Central memory CD8-positive, alpha-beta T cell (primary cell): ENCODE results near the gene CELSR1.

ENCODE experiments used
- ATAC-seq: fragments of 150-1000 bp; cut with Tn5 transposase; replicated peaks from 2 replicates; pipeline ENCODE4 v1.10.0; 2022; ENCODE audit warnings: mild to moderate bottlenecking, moderate FRiP score, moderate number of reproducible peaks; ENCODE audit not compliant: poor library complexity, severe bottlenecking; ENCODE audit errors: extremely low read depth
- DNase-seq, 2 donors: peaks; one replicate each; pipeline ENCODE4 v3.0.0; 2021; ENCODE audit warnings: low spot score in 2 of 2
- H3K27ac Mint-ChIP-seq: one replicate; pipeline ENCODE4 v1.8.0; 2022; ENCODE audit warnings: low read depth, mild to moderate bottlenecking, moderate library complexity, mixed read lengths
- H3K27me3 Mint-ChIP-seq: one replicate; pipeline ENCODE4 v1.8.0; 2022; ENCODE audit warnings: mixed read lengths
- H3K36me3 Mint-ChIP-seq: one replicate; pipeline ENCODE4 v1.8.0; 2022; ENCODE audit warnings: mild to moderate bottlenecking, moderate library complexity, mixed read lengths; ENCODE audit not compliant: insufficient read depth
- H3K4me1 Mint-ChIP-seq: one replicate; pipeline ENCODE4 v1.8.0; 2022; ENCODE audit warnings: mixed read lengths
- H3K4me3 Mint-ChIP-seq: one replicate; pipeline ENCODE4 v1.8.0; 2022; ENCODE audit warnings: mild to moderate bottlenecking, moderate library complexity, mixed read lengths
- H3K9me3 Mint-ChIP-seq: one replicate; pipeline ENCODE4 v1.8.0; 2022; ENCODE audit warnings: mixed read lengths

CELSR1 gene

DNA sequence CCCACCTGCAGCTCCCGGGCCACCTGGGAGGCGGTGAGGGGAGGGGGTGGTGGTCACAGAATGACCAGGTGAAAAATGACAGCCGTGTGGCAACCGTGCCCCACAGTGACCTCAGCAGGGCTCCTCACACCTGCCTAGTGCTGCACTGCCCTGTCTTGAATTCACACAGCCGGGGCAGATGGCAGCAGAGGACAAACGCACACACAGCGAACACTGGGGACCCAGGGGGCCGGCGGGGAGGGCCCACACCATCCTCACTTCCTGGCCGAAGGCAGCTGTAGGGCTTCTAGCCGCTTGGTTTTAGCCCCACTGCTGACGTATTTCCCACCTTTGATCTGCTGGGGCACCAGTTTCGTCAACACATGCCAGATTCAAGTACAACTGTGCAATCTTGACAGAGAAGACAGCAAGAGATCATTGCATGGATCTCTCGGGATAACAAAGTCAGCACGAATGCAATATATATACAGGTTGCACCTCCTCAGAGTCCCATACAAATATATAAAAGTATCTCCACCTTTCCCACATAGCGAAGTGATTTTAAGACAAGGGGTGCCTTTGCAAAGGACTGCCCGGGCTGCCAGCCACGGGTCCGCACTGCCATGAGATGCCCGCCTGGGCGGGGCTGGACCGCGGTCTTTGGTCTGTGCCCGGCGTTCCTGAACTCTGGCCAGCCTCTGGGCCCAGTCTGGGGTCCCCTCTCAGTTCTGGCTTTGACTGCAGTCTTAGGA lies 175.1 kb downstream of the CELSR1 start:
- no peak for DNase-seq
- H3K9me3 Mint-ChIP-seq: no peaks in the 10 kb centered on the region
- no peaks in the 10 kb centered on the region for H3K4me1 Mint-ChIP-seq
- H3K4me3 Mint-ChIP-seq: no peak overlapping the region
- no peaks in the 10 kb centered on the region for H3K36me3 Mint-ChIP-seq
- no peak for ATAC-seq
- peaks cover 8% of the 10 kb centered on the region for H3K27me3 Mint-ChIP-seq
- H3K27ac Mint-ChIP-seq: no peak overlapping the region

GRCh38 chr22:46361826-46362202 lies 175.6 kb downstream of the CELSR1 start:
- no peaks in the 10 kb centered on the region for H3K36me3 Mint-ChIP-seq
- ATAC-seq (no peak), DNase-seq (no peak)
- H3K27ac Mint-ChIP-seq: no peak overlapping the region
- H3K9me3 Mint-ChIP-seq: no peaks in the 10 kb centered on the region
- H3K27me3 Mint-ChIP-seq: peaks cover 8% of the 10 kb centered on the region
- H3K4me1 Mint-ChIP-seq: no peaks in the 10 kb centered on the region
- no peak overlapping the region for H3K4me3 Mint-ChIP-seq

GRCh38 chr22:46360891-46361290 lies 176.5 kb downstream of the CELSR1 start:
- no peak for ATAC-seq
- H3K4me1 Mint-ChIP-seq: no peaks in the 10 kb centered on the region
- no peaks in the 10 kb centered on the region for H3K9me3 Mint-ChIP-seq
- no peak overlapping the region for H3K27ac Mint-ChIP-seq
- H3K4me3 Mint-ChIP-seq: no peak overlapping the region
- no peak for DNase-seq
- H3K27me3 Mint-ChIP-seq: peaks cover 8% of the 10 kb centered on the region
- no peaks in the 10 kb centered on the region for H3K36me3 Mint-ChIP-seq

DNA sequence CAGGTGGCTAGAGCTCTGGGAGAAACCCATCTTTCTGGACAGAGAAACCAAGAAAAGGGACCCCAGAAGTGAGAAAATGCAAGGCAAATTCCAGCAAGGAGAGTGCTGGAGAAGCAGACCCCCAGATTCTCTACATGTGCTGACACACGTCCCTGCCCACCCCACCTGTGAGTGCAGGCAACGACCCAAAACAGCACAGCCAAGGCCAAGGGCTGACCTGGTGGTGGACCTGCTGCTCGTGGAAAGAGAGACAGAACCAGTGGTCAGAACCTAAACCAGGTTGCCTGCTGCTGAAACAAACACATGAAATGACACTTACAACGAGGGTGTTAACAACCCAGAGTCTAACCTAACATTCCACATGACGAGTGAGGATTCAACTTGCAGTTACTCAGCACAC lies 177.3 kb downstream of the CELSR1 start:
- no peak overlapping the region for H3K27ac Mint-ChIP-seq
- no peaks in the 10 kb centered on the region for H3K36me3 Mint-ChIP-seq
- no peak for ATAC-seq
- H3K27me3 Mint-ChIP-seq: peaks cover 8% of the 10 kb centered on the region
- DNase-seq: no peak
- peaks cover 6% of the 10 kb centered on the region for H3K4me1 Mint-ChIP-seq
- H3K4me3 Mint-ChIP-seq: no peak overlapping the region
- no peaks in the 10 kb centered on the region for H3K9me3 Mint-ChIP-seq

DNA sequence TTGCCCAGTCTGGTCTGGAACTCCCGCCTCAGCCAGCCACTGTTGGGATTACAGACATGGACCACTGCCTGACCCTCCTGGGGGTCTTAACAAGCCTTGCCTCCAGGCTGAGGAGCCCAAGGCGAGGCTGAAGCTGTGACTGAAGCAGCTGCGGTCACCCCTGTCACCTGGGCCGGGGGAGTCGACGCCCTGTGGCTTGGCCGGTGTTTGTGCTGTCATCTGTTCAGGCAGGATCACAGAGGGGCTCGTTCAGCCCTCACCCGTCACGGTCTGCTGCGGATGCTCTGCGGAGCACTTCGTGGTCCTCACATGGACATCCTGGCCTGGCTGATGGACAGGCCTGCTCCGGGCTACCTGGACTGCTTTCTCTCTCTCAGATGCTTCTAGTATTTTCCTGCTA lies 178.1 kb downstream of the CELSR1 start:
- no peak for DNase-seq
- Mint-ChIP-seq H3K4me3 (no peak overlapping the region), H3K27ac (no peak overlapping the region), H3K4me1 (peaks cover 6% of the 10 kb centered on the region), H3K9me3 (no peaks in the 10 kb centered on the region), H3K27me3 (peaks cover 8% of the 10 kb centered on the region), H3K36me3 (no peaks in the 10 kb centered on the region)
- no peak for ATAC-seq

DNA sequence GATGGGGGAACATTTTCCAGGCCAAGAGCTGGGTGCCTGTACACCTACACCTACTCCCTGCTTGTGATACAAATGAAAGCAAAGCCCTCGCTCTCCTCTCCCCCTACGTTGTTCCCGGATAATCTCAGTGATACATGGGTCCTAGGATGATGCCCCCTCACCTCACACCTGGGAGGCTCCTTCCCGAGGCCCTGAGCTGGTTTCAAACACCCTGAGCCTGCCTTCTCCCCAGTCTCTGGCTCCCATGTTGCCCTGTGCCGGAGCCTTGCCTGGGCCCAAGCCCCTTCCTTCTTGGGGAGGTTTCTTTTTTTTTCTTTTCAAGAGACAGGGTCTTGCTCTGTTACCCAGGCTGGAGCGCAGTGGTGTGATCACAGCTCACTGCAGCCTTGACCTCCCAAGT lies 178.7 kb downstream of the CELSR1 start:
- no peak for ATAC-seq
- DNase-seq: no peak
- Mint-ChIP-seq H3K4me3 (no peak overlapping the region), H3K36me3 (peaks cover 1% of the 10 kb centered on the region), H3K4me1 (peaks cover 6% of the 10 kb centered on the region), H3K27me3 (peaks cover 8% of the 10 kb centered on the region), H3K27ac (peak overlapping the region; percentile 12), H3K9me3 (no peaks in the 10 kb centered on the region)

DNA sequence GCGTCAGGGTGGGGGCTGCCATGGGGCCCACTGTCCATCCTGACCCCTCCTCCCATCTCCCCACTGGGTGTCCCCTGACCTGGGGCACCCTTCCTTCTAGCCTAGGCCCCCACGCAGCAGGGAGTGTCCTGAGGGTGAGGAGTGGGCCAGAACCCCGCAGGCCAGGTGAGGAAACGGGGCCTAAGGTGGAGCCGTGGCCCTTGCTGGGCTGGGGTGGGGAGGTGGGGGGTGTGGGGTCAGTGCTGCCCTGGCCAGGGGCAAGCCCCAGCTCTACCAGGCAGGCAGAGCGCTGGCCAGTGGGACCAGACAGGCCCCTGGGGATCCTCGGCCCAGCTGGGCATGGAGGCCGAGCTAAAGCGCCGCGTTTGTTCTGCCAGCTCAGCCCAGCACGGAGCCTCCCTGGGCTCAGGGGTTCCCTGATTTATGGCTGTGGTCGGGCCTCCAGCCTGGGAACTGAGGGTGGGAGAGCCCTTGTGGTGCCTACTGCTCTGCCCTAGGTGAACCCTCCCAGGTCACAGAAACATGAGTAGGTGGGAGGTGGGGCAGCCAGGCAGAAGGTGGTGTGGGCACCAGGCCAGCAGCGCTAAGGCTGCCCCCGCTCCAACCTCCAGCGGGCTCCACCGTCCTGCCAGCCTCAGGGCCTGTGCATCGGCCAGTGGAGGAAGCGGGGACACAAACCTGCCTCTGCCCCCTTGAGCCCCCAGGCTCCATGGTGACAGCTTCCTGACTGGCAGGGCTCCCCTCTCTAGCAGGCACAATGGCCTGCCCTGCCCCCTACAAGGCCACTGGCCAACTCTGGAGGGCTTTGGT lies 179.5 kb downstream of the CELSR1 start:
- Mint-ChIP-seq H3K36me3 (peaks cover 1% of the 10 kb centered on the region), H3K9me3 (no peaks in the 10 kb centered on the region), H3K27me3 (peaks cover 4% of the 10 kb centered on the region), H3K27ac (no peak overlapping the region), H3K4me1 (peaks cover 6% of the 10 kb centered on the region), H3K4me3 (no peak overlapping the region)
- DNase-seq (no peak), ATAC-seq (no peak)

DNA sequence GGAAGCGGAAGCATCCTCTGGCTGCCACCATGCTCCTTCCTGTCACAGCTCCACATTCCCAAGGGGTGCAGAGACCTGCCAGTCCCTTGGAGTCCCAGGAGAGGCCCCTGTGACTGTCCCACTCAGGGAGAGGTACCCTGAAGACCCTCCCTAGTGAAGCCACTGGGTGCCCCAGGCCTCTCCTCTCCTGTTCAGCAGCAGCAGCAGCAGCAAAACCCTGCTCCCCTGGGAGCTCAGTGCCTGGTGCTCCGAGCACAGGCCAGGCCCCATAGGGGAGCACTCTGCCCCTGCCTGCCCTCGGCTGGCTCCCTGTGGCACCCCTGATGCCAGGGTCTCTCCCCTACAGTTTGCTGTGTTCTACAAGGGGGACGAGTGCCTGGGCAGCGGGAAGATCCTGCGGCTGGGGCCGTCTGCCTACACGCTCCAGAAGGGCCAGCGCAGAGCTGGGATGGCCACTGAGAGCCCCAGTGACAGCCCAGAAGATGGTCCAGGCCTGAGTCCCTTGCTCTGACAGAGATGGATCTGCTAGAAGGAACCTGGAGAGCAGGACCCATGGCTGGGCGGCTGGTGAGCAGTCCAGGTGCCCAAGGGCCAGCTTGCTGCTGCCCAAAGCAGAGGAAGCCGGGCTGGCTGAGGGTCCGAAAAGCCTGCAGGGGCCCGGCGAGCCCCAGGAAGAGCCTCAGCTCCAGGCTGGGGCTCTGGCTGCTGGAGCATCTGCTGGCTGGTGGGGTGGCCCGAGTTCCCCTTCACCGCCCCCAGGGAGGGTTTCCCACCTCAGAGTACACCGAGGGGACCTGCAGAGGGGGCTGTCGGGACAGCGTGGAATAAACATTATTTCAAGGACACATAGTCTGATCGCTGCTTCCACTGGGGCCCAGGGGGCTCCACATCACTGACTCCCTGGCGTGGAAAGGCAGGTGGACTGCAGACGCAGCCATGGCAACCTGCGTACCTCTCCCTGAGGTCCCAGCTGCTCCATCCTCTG lies 180.6 kb downstream of the CELSR1 start:
- Mint-ChIP-seq H3K27me3 (no peaks in the 10 kb centered on the region), H3K36me3 (peaks cover 4% of the 10 kb centered on the region), H3K9me3 (no peaks in the 10 kb centered on the region), H3K4me1 (peaks cover 6% of the 10 kb centered on the region), H3K4me3 (no peak overlapping the region), H3K27ac (no peak overlapping the region)
- ATAC-seq: no peak
- DNase-seq: no peak

GRCh38 chr22:46355996-46356471 lies 181.4 kb downstream of the CELSR1 start:
- no peaks in the 10 kb centered on the region for H3K9me3 Mint-ChIP-seq
- peaks cover 8% of the 10 kb centered on the region for H3K4me1 Mint-ChIP-seq
- H3K36me3 Mint-ChIP-seq: peaks cover 5% of the 10 kb centered on the region
- H3K4me3 Mint-ChIP-seq: no peak overlapping the region
- no peak for DNase-seq
- H3K27ac Mint-ChIP-seq: no peak overlapping the region
- H3K27me3 Mint-ChIP-seq: no peaks in the 10 kb centered on the region
- ATAC-seq: no peak

DNA sequence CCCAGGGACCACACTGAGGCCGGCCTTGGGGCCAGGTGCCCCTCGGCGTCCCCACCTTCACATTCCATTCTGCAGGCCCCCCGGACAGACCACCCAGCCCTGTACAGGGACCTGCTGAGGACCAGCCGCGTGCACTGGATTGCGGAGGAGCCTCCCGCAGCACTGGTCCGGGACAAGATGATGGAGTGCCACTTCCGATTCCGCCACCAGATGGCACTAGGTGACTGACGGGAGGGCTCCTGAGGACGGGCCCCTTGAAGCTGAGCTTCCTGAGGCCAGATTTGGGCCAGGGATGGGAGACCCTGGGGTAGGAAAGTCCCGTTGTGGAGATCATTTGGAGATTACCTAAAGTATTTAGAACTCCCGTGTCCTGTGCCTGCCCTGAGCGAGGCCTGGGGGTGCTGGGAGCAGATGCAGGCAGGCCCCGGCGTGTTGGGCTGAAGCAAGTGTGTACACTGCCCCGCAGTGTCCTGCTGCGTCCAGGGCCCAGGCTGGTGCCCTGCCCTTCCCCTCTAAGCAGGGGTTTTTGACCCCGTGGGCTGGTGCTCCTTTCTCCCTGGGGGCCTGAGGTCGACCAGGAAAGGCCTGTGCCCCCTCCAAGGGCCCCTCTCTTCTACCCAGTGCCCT lies 181.9 kb downstream of the CELSR1 start:
- no peaks in the 10 kb centered on the region for H3K9me3 Mint-ChIP-seq
- peaks cover 8% of the 10 kb centered on the region for H3K36me3 Mint-ChIP-seq
- ATAC-seq (peak; percentile 32), DNase-seq (peak; percentile 40 to 62)
- no peak overlapping the region for H3K4me3 Mint-ChIP-seq
- H3K27me3 Mint-ChIP-seq: no peaks in the 10 kb centered on the region
- no peak overlapping the region for H3K27ac Mint-ChIP-seq
- peaks cover 12% of the 10 kb centered on the region for H3K4me1 Mint-ChIP-seq

DNA sequence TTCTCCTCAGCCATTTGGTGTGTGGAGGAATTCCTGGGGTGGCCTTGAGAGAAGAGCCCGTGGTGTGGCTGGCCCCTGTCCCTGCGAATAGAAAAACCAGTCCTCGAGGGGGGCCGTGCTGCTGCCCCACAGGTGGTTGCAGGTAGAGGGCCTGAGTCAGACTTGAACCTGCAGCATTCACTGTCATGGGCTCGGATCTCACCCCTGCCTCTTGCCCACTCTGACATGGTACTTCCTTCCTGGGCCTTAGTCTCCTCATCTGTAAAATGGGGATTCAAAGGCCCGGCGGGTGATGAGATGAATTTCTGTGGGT lies 182.5 kb downstream of the CELSR1 start:
- H3K4me3 Mint-ChIP-seq: no peak overlapping the region
- H3K4me1 Mint-ChIP-seq: peaks cover 12% of the 10 kb centered on the region
- no peak overlapping the region for H3K27ac Mint-ChIP-seq
- no peaks in the 10 kb centered on the region for H3K27me3 Mint-ChIP-seq
- H3K36me3 Mint-ChIP-seq: peaks cover 12% of the 10 kb centered on the region
- H3K9me3 Mint-ChIP-seq: no peaks in the 10 kb centered on the region
- ATAC-seq (no peak), DNase-seq (no peak)
